VCaP (cell line): ENCODE measurements around the gene CORO2B.

Experiments used
- H3K27ac ChIP-seq: fragments of 450-650 bp; 2 replicates; pipeline ENCODE4 v1.5.1; 2017
- TF ChIP-seq, protein P1 (sequence below): fragments of 450-650 bp; conservative IDR thresholded peaks from 2 replicates; pipeline ENCODE4 v1.5.1; 2017; ENCODE audit warnings: mild to moderate bottlenecking, moderate library complexity

CORO2B gene

DNA sequence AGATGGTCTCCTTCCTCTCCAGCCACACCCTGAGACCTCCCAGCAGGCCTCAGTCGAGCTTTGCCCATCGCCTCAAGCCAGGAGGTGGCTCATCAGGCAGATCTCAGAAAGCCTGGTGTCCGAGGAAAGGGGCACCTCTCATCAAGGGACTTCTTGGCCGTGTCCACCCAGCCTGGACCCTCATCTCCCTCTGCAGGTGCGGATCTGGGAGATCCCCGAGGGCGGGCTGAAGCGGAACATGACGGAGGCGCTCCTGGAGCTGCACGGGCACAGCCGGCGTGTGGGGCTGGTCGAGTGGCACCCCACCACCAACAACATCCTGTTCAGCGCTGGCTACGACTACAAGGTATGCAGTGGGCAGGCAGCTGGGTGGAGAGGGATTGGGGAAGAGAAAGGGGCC lies 131.7 kb downstream of the CORO2B start:
- H3K27ac ChIP-seq: no peak overlapping the region
- TF ChIP-seq, protein P1, sequence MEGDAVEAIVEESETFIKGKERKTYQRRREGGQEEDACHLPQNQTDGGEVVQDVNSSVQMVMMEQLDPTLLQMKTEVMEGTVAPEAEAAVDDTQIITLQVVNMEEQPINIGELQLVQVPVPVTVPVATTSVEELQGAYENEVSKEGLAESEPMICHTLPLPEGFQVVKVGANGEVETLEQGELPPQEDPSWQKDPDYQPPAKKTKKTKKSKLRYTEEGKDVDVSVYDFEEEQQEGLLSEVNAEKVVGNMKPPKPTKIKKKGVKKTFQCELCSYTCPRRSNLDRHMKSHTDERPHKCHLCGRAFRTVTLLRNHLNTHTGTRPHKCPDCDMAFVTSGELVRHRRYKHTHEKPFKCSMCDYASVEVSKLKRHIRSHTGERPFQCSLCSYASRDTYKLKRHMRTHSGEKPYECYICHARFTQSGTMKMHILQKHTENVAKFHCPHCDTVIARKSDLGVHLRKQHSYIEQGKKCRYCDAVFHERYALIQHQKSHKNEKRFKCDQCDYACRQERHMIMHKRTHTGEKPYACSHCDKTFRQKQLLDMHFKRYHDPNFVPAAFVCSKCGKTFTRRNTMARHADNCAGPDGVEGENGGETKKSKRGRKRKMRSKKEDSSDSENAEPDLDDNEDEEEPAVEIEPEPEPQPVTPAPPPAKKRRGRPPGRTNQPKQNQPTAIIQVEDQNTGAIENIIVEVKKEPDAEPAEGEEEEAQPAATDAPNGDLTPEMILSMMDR: no peak

DNA sequence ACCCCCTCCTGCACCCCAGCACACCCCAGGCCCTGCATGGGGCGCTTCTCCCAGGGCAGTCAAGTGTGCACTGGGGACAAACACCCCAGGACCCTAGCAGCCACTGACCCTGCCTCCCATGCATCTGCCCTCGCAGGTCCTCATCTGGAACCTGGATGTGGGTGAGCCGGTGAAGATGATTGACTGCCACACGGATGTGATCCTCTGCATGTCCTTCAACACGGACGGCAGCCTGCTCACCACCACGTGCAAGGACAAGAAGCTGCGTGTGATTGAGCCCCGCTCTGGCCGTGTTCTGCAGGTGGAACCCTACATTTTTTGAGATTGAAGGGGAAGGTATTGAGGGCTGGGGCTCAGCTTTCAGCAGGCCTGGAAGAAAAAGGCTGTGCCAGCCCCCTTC lies 132.6 kb downstream of the CORO2B start:
- H3K27ac ChIP-seq: no peak overlapping the region
- TF ChIP-seq, protein P1: no peak

DNA sequence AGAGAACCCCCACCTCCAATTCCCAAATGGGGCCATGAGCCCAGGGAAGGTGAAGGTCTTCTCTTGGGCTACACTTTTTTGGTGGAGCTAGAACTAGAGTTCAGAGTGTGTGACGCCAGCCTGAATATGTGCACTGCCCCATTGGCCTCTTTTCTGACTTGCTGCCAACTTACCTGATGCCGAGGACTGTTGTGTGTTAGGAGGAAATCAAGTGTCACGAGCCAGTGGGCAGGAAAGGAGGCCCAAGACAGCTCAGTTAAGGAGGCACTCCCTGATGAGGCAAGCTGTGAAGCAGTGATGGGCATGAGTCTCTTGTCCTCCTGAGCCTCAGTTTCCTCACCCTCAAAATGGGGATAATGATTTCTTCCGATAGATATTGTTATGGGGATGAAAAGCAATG lies 134.1 kb downstream of the CORO2B start:
- TF ChIP-seq, protein P1: no peak
- H3K27ac ChIP-seq: no peak overlapping the region

DNA sequence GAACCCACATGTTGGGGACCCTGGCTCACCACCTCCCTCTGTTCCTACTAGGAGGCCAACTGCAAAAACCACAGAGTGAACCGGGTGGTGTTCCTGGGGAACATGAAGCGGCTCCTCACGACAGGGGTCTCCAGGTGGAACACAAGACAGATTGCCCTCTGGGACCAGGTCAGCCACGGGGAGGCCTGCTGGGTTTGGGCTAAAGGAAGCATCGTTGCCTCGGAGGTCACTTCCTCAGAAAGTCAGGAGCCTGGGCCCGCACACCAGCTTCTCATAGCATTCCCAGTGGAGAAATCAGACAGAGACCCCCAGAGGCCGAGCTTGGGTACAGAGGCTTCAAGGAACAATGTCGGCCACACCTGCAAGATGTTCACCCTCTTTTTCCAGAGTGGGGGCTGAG lies 135.1 kb downstream of the CORO2B start:
- TF ChIP-seq, protein P1: no peak
- H3K27ac ChIP-seq: no peak overlapping the region

DNA sequence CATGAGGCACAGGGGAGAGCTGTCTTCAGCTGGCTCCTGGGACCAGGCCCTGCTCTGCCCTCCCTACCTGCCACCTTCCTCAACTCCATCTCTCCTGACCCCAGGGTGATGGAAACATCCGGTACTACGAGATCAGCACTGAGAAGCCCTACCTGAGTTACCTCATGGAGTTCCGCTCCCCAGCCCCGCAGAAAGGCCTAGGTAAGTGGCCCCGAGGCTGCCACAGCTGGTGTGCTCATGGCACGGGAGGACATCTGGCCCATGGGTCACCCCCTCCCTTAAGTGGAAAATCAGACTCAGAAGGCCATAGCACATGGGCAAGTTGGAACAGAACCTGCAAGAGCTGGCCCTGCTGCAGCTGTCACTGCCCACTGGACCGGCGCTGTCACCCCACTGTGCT lies 136.3 kb downstream of the CORO2B start:
- TF ChIP-seq, protein P1: no peak
- H3K27ac ChIP-seq: no peak overlapping the region

DNA sequence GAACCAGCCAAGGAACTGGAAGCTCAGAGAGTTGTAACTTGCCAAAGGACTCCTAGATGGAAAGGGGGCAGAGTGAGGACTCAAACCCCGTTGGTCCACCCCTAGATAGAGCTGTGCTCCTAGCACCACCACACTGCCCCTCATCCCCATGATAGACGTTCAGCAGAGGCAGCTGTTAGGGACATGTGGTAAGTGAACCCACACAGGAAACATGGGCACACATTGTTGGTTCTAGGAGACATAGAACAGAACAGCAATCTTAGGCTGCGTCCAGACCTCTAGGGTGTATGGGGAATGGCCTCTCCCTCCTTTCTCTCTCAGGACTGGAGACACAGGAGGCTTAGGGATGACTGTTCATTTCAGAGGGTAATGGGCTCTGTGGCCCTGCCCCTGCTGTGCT lies 139.2 kb downstream of the CORO2B start:
- TF ChIP-seq, protein P1: no peak
- no peak overlapping the region for H3K27ac ChIP-seq

DNA sequence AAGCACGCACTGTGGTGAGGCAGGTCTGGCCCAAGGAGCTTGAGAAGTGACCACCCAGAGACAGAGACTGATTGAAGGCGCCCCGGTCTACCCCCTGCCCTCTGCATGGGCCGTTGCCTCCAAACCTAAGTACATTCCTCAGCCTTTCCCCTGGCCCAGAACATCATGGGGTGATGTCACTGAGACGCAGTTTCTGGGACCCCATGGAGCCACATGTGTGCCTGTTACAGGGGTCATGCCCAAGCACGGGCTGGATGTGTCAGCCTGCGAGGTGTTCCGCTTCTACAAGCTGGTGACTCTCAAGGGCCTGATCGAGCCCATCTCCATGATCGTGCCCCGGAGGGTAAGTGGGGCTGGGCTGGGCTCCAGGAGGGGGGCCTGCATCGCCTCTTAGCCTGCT lies 139.7 kb downstream of the CORO2B start:
- no peak overlapping the region for H3K27ac ChIP-seq
- TF ChIP-seq, protein P1: no peak

DNA sequence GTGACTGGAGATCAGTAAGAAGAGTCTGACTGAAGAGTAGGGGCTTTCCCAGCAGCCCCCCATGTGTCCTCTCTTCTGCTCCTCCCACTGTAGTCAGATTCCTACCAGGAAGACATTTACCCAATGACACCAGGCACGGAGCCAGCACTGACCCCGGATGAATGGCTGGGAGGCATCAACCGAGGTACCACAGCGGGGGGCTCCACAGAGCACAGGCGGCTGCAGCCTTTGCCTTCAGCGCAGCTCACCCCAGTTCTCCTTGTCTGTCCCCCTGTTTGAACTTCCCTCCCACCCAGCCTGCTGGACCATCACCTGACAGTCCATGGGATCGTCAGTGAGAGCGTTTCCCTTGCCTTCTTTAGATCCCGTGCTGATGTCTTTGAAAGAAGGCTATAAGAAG lies 140.3 kb downstream of the CORO2B start:
- TF ChIP-seq, protein P1: no peak
- H3K27ac ChIP-seq: no peak overlapping the region
